NCI-H524 treated with DMSO at 0.1 percent for 48 hours (cell line): ENCODE measurements around the gene DIS3L2.
"Not testable (repeated sequence)": the region's sequence is repeated elsewhere in the genome, so short reads cannot be mapped to it uniquely, and the experiment has no call there.

Experiments used
- DNase-seq: peaks from one replicate; lab custom pipeline; 2025; lab: John Stamatoyannopoulos, UW

Gene DIS3L2

DNA sequence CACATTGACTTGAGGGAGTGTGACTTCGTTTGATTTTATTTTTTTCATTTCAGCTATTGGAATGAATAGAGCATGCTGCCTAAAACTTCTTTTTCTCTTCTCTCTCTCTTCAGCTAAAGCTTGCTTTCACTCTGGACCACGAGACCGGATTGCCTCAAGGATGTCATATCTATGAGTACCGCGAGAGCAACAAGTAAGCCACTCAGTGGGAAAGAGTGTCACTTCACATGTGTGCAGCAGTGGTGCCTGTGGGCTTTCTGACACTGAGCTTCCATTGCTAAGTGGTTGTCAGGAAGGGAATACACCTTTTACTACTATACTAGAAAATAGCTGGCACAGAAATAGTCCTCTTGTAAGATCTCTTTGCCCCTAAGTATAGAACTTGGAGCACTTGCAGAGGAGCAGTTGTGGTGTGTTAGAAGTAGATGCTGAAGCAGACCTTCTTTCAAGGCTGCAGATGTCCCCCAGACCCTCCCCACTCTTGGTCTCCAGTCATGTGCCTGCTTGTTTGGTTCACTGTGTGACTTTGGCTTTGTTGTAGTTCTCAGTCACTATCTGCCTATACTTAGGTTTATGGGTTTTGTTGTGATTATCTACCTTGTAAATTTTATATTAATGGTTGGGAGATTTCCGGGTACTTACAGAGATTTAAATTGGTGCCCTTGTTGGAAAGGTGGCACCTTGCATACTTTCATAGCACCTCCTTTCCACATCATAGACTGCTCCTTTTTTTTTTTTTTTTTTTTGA lies 338.6 kb downstream of the DIS3L2 start:
- no peak for DNase-seq

DNA sequence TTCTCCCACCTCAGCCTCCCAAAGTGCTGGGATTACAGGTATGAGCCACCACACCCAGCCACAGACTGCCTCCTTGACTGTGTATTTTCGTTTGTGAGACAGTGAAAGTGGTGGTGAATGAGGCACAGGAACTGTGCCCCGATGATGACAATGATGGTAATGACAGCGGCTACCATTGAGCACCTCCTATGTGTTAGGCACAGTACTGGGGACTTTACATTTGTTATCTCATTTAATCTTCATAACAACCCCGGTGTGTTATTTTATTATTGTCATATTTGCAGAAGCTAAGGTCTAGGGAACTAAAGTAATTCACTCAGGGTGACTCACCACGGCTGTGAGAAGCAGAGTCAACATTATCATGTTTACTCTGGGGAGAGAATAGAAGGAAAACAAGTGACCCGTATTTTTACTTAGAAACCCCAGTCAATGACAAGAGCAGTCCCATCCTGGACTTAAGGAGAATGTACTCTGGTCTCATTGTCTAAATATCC lies 339.4 kb downstream of the DIS3L2 start:
- DNase-seq: no peak

DNA sequence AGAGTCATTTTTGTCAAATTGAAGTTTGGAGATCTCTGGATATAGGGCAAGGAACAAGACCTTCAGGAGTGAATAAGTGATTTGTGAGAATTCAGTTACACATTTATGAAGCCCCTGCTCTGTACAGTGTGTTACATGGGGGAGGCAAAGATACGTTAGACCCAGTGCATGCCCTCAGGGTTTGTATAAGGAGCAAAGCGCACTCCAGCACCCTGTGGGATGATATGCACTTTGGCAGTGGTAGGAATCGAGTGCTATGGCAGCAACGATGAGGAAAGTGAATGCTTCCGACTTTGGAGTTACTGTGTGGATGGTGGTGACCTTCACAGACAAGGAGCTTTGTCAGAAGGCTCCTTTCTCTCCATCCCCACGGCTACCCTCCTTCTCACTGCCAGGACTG lies 342.7 kb downstream of the DIS3L2 start:
- DNase-seq: no peak

DNA sequence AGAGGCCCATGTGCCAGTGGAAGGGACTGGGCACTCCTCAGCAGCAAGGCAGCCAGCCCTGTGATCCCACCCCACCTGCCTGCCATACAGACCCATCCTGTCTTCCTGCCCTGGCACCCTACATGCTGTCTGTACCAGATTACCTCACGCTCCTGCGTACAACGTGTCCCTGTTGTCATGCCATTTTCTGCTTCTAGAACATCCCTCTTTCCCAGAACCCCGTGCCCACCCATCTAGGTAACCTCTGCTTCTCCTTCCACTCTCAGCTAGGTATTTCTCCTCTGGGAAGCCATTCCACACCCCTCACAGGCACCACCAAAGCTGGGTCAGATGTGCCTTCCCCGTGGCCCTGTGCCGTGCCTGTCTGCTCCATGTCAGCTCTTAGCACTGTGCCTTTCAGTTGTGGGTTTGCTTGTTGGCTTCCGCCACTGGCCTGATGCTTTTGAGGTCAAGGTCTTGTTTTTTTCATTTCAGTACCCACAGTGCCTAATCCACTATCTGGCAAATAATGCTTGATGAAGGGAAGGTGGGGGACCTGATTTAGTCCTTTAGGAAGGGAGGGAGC lies 345.3 kb downstream of the DIS3L2 start:
- DNase-seq: no peak

DNA sequence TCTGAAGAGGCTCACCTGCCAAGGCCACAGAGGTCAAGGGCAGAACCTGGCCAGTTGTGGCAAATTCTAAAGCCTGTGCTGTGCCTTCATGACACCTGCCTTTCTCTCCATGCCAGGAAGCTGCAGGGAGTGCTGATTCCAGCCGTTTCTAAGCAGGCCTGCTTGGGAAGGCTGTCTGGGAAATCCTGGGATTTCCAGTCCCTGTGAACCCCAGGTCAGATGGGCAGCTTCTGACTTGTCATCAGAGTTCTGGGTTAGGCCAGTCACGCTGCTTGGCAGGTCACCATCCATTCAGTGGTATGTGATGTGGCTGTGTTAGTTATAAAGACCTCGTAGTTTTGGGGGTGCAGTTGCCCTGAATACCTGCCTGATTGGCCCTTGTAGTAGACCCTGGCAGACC lies 346.3 kb downstream of the DIS3L2 start:
- no peak for DNase-seq

DNA sequence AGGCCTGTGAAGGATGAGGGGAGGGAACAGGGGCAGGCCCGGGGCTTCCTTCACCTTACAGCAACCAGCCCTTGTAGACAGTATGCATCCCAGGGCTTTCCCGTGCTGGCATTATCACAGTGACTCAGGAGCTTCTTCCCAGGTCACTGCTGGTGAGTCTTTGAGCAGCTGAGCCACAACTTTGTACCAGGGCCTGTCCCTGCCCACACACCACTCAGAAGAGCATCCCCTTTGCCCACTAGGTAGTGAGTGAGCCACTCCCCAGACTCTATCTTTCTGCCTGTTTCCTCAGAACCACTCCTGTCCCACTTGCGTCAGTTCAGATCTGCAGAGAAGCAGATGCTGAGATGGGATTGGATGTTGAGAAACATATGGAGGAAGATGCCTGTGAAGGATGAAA lies 347.5 kb downstream of the DIS3L2 start:
- no peak for DNase-seq

DNA sequence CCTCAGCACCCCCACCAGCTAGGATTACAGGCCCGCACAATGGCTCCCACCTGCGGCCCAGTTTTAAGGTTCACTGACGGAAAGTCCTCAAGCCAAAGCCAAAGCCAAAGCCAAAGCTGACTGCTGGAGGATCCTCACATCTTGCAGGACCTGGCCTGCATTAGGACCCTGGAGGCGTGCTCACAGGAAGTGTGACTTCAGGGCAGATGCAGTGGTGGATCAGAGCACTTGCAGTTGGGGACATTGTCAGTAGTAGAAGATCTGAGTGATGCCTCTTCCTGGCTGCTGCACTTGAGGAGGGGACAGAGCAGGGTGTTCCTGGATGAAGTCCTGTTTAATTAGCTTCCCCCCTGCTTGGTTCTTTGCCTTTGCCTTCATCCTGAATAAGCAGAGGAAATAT lies 348.1 kb downstream of the DIS3L2 start:
- DNase-seq: no peak

DNA sequence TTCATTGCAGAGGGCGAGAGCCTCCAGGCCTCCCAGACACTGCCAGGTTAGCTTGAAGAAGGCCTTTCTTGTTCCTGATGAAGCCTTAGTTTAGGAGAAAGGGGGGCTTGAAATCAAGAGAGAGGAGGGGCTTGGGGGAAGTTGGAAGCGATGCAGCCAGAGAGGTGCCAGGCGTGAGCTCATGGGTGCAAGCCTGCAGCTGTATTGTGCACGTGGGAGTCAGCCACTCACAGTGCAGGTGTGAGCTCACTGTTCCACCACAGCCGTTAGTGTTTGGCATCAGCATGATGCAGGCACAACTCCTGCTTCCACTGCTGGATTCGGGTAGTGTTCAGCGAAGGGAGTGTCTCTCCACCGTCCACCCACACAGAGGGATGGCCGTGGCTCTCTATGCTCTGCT lies 348.6 kb downstream of the DIS3L2 start:
- DNase-seq: no peak

DNA sequence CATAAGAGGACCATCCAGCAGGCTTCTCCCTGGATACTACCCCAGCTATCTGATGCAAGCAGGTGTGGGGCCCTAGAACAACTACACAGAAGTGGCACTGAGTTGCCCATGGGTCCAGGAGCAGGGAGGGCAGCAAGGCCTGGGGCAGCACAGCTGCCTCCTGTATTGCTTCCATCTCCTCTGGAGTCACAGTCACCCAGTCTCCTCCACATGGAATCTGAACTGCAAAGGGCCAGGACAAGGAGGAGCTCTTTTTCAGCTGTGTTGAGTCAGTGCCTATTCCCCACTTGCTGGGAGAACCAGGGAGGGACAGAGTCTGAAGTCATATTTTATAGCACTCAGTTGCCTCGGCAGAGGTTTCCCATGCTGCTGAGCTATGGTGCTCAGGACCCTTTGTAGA lies 349.2 kb downstream of the DIS3L2 start:
- no peak for DNase-seq

DNA sequence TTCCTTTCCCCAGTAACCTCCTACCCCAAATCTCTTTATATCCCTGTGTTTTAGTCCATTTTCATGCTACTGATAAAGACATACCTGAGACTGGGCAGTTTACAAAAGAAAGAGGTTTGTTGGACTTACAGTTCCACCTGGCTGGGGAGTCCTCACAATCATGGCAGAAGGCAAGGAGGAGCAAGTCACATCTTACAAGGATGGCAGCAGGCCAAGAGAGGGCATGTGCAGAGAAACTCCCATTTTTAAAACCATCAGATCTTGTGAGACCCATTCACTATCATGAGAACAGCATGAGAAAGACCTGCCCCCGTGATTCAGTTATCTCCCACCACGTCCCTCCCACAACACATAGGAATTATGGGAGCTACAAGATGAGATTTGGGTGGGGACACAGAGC lies 352.1 kb downstream of the DIS3L2 start:
- not testable (repeated sequence) for DNase-seq

DNA sequence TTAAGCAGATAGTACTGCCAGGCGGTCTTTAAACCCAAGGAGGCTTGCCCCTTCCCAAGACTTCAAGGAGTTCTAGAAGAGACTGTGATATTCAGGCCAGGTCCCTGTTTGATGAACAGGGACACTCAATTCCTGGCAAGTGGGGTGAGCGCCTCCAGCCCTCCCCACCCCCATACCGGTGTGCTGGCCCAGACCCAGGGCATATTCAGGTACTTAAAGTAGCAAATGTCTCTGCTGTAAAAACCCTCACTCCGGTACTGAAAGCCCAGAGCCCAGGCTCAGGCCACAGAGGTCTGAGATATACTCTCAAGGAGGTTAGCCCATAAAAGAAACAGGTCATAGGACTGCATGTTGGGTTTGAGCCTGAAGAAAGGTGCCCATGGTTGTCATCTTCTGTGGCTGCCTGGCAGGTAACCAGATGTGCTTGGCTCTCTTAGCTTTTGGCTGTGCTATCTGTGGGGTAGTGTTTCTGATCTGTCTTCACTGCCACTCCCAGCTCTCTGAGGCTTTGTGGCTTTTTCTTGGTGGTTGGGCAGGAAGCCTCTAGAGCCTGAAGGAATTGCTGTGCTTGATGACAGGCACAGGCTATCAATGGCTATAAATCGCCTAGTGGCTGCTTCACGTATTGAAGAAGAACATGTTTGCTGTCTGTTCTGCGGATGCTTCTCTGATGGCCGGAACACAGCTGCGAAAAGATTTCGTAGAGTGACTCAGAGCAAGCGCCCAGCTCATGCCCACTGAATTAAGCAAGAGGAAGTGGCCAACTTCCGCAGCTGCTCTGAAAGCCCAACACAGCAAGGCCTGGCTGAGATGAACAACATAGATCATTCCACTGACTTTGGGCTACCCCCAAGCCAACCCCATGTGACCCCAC lies 353.8 kb downstream of the DIS3L2 start:
- no peak for DNase-seq

DNA sequence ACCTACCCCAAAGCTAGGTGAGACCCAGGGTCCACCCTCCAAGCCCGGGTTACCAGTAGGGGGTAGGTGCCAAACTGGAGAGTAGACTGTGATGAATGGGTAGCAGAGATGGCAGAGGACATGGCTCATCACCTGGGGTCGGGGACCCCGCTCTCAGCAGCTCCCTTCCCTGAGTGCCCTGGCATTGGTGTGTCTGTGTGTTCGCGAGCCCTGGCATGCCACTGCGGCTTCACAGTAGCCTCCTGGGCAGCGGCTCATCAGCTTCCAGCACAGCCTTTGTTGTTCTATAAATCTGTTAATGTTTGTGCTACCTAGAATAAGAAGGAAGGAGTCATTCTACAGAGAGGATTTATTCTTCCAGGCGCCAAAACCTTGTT lies 354.4 kb downstream of the DIS3L2 start:
- DNase-seq: no peak

DNA sequence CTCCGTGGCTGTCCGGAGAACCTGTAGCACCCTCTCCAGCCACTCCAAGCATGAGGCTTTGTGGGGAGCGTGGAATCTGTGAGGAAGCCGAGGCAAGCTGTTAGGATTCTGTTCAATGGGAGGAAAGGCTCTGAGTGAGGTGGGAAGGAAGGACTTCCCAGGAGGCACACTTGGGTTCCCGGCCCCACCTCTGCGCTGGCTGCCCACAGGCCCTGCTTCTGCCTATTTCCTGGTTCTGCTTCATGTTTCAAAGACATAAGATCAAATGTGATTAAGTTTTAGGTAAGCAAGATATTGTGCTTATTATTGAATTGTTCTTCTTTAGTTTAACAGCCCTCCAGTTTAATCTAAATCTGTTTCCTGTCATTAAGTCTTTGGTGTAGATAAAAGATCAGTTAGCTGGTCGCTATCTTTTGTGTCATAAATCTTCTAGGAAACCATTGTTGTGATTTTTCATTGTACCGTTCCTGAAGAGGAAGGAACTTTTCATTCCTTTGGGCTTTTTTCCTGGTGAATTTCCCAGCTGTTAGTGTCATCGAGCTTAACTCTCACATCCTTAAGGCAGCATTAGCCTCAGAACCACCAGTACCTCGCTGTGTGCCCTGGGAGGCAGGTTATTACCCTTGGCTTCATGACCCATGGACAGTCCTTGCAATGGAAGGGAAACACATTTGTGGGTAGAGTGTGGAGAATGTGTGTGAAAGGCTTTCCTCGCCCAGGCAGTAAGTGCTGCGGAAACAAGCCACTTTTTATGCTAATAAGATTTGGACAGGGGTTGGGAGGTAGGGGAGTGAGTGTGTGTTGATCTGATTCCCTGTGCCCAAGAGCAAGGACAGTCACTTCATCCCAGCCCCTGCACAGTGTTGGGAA lies 355.2 kb downstream of the DIS3L2 start:
- no peak for DNase-seq

DNA sequence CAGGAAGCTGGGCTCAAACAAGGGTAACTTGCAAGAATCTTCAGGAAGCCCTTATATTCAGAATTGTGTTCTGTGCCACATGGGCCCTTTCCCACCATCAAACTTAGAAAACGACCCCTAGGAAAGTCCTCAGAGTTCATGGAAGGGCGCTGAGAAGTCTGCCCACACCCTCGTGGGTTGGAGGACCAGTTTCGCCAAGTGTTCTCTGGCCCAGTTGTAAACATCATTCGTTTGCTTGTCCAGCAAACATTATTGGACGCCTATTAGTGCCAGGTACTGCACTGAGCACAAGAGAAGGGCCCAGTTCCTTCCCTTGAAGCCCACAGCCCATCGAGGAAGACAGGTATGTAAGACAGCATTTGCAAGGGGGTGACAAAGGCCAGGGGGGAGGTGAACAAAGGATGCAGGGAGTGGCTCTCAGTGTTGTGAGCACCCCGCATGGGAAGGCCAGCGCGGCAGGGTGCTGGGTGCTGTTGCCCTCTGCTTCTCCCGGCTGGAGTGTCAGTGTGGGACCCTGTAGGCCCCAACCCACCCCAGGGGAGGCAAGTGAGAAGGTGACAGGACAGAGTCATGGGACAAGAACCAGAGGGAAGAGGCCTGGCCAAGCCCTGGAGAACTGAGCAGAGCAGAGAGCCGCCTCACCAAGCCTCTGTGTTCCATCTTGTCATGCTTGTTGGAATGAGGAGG lies 356.8 kb downstream of the DIS3L2 start:
- DNase-seq: no peak

DNA sequence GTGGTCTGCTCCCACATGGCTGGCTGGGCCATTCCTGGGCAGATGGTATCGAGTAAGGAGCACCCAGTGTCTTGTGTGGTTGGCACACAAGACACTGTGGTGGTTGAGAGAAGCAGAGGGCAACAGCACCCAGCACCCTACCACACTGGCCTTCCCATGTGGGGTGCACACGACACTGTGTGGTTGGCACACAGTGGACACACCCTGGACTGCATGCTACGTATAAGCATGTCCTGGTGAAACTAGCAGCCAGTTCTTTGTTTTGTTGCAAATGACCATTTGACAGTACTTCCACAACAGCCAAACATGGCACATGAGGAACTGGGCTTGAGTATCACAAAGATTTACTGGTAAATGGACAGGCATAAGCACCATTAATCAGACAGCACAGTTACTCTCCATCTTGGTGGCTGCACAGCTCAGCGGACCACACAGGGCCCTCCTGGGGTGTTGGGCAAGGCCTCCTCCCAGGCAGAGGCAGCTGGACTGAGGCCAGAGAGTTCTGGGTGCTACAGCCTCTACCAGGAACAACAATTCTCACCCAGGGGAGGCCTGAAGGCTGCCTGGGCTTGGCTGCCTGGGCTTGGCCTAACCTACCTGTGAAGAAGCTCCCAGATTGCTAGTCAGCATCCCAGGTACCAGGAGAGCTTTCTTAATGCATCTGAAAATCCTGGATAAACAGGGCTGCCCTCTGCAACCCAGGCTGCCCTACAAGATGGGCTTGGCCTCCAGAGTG lies 357.7 kb downstream of the DIS3L2 start:
- no peak for DNase-seq

DNA sequence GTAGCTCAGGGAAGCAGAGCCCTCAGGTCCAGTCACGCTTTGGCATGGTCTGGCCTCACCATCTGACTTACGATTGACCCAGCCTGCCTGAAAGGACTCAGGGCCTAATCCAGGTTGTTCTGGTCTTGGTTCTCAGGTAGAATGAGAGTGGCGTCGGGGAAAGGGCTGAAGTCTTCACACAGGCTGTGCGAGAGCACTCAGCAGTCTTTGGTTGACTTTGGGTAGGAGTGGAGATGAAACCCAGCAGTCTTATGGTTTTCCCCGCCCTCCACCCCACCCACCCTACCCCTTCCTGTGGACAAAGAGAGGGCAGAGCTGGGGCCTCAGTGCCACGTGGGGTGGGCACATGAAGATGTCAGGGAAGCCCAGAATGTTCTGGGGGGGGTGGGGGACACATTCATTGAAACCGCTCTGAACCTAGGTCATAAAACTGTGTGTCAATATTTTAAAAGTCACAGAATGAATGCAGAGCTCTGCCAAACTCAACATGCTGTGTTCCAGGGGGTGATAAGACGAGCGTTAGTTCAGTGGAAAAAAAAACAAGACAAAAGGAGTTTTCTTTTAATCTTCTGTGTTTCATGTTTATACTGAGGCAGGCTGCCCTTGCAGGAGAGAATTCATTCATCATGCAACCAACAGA lies 358.4 kb downstream of the DIS3L2 start:
- DNase-seq: no peak

DNA sequence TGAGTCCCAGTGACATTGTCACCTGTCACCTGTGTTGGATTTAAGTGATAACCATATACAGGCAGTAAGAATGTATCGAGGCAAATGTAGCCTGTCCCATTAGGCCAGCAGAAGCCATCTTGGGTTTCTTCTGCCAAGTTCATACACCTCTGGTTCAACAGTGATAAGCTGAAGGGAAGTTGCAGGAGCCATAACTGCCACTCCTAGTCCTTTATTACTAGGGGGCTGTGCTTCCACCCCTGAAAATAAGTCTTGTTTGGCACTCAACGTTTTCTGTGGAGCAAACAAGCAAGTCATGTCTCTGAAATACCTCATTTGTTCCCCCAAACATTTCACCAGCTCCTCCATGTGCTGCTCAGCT lies 358.9 kb downstream of the DIS3L2 start:
- DNase-seq: no peak

DNA sequence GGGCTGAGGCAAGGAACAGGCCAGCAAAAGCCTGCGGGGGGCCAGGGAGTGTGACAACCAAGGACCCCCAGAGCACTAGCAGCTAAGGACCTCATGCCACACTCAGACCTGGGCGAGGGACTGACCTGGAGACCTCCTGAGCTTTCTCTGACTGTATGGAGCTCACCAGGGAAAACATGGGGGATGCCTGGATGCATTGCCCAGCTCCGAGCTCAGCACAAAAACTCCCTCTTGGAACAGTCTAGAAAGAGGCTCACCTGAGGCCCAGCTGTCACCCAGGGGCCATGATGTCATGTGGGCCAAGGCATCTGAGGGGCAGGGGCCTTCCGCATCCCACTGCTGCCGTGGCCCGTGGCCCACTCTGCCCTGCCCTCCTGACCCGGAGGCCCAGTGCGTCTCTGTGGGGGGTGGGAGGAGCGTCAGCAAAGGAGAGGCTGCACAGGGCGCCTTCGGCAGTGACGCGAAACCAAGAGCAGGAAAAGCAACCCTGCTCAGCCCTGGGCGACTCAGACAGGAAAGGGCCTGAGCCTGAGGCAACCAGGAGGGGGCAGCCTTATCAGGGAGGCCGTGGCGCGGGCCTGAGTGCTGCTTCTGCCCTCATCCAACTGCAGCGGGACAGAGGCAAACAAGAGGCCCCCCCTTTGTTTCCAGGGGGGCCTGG lies 359.8 kb downstream of the DIS3L2 start:
- DNase-seq: no peak

DNA sequence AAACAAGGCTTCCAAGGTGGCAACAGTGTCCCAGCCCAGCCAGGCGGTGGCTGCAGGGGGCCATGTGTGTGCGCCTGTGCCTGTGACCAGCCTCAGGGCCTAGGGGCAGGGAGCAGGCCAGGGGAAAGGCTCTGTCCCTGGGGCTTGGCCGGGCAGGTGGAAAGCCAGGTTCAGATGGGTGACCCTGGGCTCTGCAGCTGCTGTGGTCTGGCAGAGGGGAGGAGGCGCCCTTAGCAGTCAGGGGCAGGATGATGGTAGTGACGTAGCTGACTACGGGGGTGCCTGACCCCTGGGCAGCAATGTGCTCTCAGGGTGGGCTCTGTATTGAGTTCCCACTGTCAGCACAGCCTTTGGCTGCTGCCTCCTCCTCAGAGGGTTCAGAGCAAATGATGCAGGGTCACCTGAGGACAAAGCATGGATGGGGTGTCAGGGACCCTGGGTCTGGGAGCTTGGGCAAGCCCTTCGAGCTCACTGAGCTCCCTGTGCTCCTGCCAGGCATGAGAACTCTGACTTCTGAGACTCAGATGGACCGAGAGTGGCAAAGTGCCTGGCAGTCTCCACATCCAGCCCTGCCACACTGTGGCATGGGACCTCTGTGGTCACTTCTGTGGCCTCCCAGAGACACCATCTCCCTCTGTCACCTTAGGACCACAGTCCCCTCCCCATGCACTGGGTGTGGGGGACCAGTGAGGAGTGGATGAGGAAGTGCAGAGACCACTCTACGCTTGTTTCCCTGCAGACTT lies 360.5 kb downstream of the DIS3L2 start:
- DNase-seq: no peak
